ENCODE results near the gene COX7A2L.

DNA sequence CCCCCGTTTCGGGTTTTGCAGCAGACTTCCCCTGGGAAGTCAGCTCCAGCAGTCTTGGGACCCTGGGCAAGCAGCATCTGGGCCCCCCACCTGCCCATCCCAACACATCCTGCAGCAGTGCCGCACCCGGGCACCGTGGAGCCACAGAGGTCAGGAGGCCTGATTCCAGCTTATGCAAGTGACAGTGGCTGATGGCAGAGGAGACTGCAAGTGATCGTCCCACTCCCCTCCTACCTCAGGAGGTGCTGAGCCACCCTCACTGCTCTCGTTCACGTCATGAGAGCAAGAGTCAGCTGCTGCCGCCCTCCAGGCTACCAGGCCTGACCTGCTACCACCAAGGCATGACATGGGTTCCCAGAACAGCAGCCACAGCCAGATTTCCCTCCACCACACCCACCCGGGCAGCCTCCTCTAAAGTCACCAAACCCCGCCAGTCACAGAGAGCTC is 18.2 kb downstream of the COX7A2L start:
- TF ChIP-seq, protein P1, sequence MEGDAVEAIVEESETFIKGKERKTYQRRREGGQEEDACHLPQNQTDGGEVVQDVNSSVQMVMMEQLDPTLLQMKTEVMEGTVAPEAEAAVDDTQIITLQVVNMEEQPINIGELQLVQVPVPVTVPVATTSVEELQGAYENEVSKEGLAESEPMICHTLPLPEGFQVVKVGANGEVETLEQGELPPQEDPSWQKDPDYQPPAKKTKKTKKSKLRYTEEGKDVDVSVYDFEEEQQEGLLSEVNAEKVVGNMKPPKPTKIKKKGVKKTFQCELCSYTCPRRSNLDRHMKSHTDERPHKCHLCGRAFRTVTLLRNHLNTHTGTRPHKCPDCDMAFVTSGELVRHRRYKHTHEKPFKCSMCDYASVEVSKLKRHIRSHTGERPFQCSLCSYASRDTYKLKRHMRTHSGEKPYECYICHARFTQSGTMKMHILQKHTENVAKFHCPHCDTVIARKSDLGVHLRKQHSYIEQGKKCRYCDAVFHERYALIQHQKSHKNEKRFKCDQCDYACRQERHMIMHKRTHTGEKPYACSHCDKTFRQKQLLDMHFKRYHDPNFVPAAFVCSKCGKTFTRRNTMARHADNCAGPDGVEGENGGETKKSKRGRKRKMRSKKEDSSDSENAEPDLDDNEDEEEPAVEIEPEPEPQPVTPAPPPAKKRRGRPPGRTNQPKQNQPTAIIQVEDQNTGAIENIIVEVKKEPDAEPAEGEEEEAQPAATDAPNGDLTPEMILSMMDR (IDR thresholded peaks at IDR 0.05), result no peak
- no peak for TF ChIP-seq EP300 (IDR thresholded peaks at IDR 0.05)
- no peak for TF ChIP-seq POLR2A (IDR thresholded peaks at IDR 0.05)
- no peak for TF ChIP-seq POLR2AphosphoS5 (IDR thresholded peaks at IDR 0.05)
